Tibial nerve (tissue), 4 donors: ENCODE results near the gene ICAM3. TPM values are rescaled to one million over a fixed set of nuclear protein-coding genes. Genes with fewer than 3 reads are reported as not detected.

Source experiments
- DNase-seq, 2 donors: peaks; one replicate each; pipeline ENCODE4 v3.0.0-alpha.2; 2019; ENCODE audit warnings: low spot score in 2 of 2
- H3K27ac ChIP-seq, 4 donors: fragments of 200-600 bp; sonication (generic) in 3 of 4; one replicate each; pipeline ENCODE4 v1.5.1; 2017 to 2019; ENCODE audit warnings: mild to moderate bottlenecking in 1 of 4
- H3K27me3 ChIP-seq, 2 donors: fragments of 200-600 bp; sonication (generic) in 1 of 2; one replicate each; pipeline versions ENCODE4 v1.5.1 to v1.6.0; 2017 to 2019
- H3K36me3 ChIP-seq, 3 donors: fragments of 200-600 bp; sonication (generic); one replicate each; pipeline ENCODE4 v1.5.1; 2018 to 2019
- H3K4me1 ChIP-seq, 4 donors: fragments of 200-600 bp; sonication (generic) in 3 of 4; one replicate each; pipeline ENCODE4 v1.5.1; 2017 to 2019
- H3K4me3 ChIP-seq, 4 donors: fragments of 200-600 bp; sonication (generic) in 3 of 4; one replicate each; pipeline ENCODE4 v1.5.1; 2017 to 2019; ENCODE audit warnings: mild to moderate bottlenecking in 1 of 4, moderate library complexity in 1 of 4
- H3K9me3 ChIP-seq, 4 donors: fragments of 200-600 bp; sonication (generic) in 3 of 4; one replicate each; pipeline ENCODE4 v1.5.1; 2017 to 2019
- CTCF ChIP-seq, 5 experiments: fragments of 200-600 bp in 3 of 5; fragments of 450-650 bp in 2 of 5; sonication (generic) in 3 of 5; IDR thresholded peaks; one replicate each; pipeline ENCODE4 v1.5.1; 2016 to 2019; ENCODE audit warnings: antibody characterized with exemption in 5 of 5, mild to moderate bottlenecking in 3 of 5, moderate library complexity in 2 of 5
- EP300 ChIP-seq, 2 donors: sonication (generic); formaldehyde crosslinking; IDR thresholded peaks; one replicate each; pipeline ENCODE4 v1.6.1; 2017; ENCODE audit warnings: antibody characterized with exemption in 2 of 2, mild to moderate bottlenecking in 1 of 2
- POLR2A ChIP-seq, 2 donors: fragments of 450-650 bp; IDR thresholded peaks; one replicate each; pipeline ENCODE4 v1.6.1; 2017; ENCODE audit warnings: antibody characterized with exemption in 2 of 2, mild to moderate bottlenecking in 2 of 2, moderate library complexity in 2 of 2
- WGBS, 2 donors: methylation state at CpG; one replicate each; pipeline ENCODE4 v1.1.5; 2018; 5-methylcytosine and 5-hydroxymethylcytosine counted together
- total RNA-seq, 4 donors: library from RNA; depleted of rRNA; stranded (reverse); fragments of >200 nt; gene quantifications; one replicate each; pipeline ENCODE4 v1.1.0, GENCODE V29; 2016

ICAM3 gene
- total RNA-seq, 4 donors from 2014 or later: 3.1 to 9.8 (median 3.3) TPM

GRCh38 chr19:10295847-10296591, 43.4 kb downstream of the ICAM3 start:
- Histone ChIP-seq H3K4me3 (peak overlapping the region in 2 of 4 donors; percentile 9 to 15), H3K27me3 (peaks cover 3 to 96% of the 10 kb centered on the region in 2 donors), H3K36me3 (no peaks in the 10 kb centered on the region), H3K27ac (no peak overlapping the region), H3K4me1 (peaks cover 0 to 52% (median 20%) of the 10 kb centered on the region in 4 donors), H3K9me3 (no peaks in the 10 kb centered on the region)
- 7 to 19% methylated on average over 28 to 31 of the region's 58 CpGs for WGBS, 2 donors
- DNase-seq: no peak
- TF ChIP-seq EP300 (IDR thresholded peaks at IDR 0.05): no peak
- TF ChIP-seq CTCF (IDR thresholded peaks at IDR 0.05): no peak
- TF ChIP-seq POLR2A (IDR thresholded peaks at IDR 0.05): no peak

GRCh38 chr19:10295305-10295846, 44.0 kb downstream of the ICAM3 start:
- H3K36me3 ChIP-seq: no peaks in the 10 kb centered on the region
- peaks cover 3 to 96% of the 10 kb centered on the region in 2 donors for H3K27me3 ChIP-seq
- H3K4me1 ChIP-seq: peaks cover 0 to 58% (median 26%) of the 10 kb centered on the region in 4 donors
- no peak for TF ChIP-seq POLR2A (IDR thresholded peaks at IDR 0.05)
- no peak for TF ChIP-seq EP300 (IDR thresholded peaks at IDR 0.05)
- no peak for TF ChIP-seq CTCF (IDR thresholded peaks at IDR 0.05)
- WGBS, 2 donors: 0 to 1% methylated on average over 16 to 22 of the region's 48 CpGs
- peak overlapping the region in 2 of 4 donors; percentile 9 to 15 for H3K4me3 ChIP-seq
- no peak overlapping the region for H3K27ac ChIP-seq
- H3K9me3 ChIP-seq: no peaks in the 10 kb centered on the region
- DNase-seq: no peak

GRCh38 chr19:10294368-10294697, 45.1 kb downstream of the ICAM3 start:
- 6 to 20% methylated on average over 12 to 20 of the region's 25 CpGs for WGBS, 2 donors
- TF ChIP-seq CTCF (IDR thresholded peaks at IDR 0.05) (no peak), EP300 (IDR thresholded peaks at IDR 0.05) (no peak), POLR2A (IDR thresholded peaks at IDR 0.05) (no peak)
- peaks cover 0 to 68% (median 35%) of the 10 kb centered on the region in 4 donors for H3K4me1 ChIP-seq
- H3K36me3 ChIP-seq: no peaks in the 10 kb centered on the region
- H3K27ac ChIP-seq: no peak overlapping the region
- no peak for DNase-seq
- H3K4me3 ChIP-seq: no peak overlapping the region
- H3K27me3 ChIP-seq: peaks cover 3 to 96% of the 10 kb centered on the region in 2 donors
- H3K9me3 ChIP-seq: no peaks in the 10 kb centered on the region

- Histone ChIP-seq H3K4me3 (no peak overlapping the region), H3K9me3 (no peaks in the 10 kb centered on the region), H3K4me1 (peaks cover 0 to 74% (median 41%) of the 10 kb centered on the region in 4 donors), H3K27me3 (peaks cover 3 to 97% of the 10 kb centered on the region in 2 donors), H3K27ac (no peak overlapping the region), H3K36me3 (no peaks in the 10 kb centered on the region)
- WGBS, 2 donors: 17 to 24% methylated on average over 40 to 43 of the region's 49 CpGs
- no peak for TF ChIP-seq CTCF (IDR thresholded peaks at IDR 0.05)
- no peak for TF ChIP-seq EP300 (IDR thresholded peaks at IDR 0.05)
- no peak for TF ChIP-seq POLR2A (IDR thresholded peaks at IDR 0.05)
- DNase-seq: no peak
Observed at GRCh38 chr19:10293637-10294367, 45.6 kb downstream of the ICAM3 start.
